ENCODE data around the gene USB1.

DNA sequence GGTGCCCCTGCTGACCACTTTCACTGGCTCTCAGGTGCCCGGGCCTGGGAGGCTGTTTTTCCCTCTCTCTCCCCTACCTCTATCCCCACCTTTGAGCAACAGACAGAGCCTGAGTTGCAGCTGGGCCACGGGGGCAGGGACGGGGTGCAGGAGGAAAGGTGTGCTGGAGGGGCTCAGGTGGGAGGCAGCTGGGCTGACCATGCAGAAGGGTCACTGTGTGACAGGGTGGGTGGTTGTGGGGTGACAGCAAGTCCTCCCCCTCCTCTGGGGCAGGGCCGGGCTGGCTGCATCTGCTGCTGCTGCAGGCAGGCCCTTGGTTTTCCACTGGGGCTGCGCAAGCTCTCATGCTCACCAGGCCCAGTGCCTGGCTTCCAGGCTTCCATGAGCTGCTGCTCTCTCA lies 7.3 kb upstream of the USB1 start:
- TF ChIP-seq, protein P1, sequence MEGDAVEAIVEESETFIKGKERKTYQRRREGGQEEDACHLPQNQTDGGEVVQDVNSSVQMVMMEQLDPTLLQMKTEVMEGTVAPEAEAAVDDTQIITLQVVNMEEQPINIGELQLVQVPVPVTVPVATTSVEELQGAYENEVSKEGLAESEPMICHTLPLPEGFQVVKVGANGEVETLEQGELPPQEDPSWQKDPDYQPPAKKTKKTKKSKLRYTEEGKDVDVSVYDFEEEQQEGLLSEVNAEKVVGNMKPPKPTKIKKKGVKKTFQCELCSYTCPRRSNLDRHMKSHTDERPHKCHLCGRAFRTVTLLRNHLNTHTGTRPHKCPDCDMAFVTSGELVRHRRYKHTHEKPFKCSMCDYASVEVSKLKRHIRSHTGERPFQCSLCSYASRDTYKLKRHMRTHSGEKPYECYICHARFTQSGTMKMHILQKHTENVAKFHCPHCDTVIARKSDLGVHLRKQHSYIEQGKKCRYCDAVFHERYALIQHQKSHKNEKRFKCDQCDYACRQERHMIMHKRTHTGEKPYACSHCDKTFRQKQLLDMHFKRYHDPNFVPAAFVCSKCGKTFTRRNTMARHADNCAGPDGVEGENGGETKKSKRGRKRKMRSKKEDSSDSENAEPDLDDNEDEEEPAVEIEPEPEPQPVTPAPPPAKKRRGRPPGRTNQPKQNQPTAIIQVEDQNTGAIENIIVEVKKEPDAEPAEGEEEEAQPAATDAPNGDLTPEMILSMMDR (IDR thresholded peaks at IDR 0.05) = no peak
- no peak for TF ChIP-seq POLR2A (IDR thresholded peaks at IDR 0.05)
